ENCODE measurements around the gene UBA6. TPM values are rescaled to one million over a fixed set of nuclear protein-coding genes. Genes with fewer than 3 reads are reported as not detected.

Gene UBA6
- total and polyA plus RNA-seq, 7 donors = 3.3 to 37.9 (median 14.3) TPM

DNA sequence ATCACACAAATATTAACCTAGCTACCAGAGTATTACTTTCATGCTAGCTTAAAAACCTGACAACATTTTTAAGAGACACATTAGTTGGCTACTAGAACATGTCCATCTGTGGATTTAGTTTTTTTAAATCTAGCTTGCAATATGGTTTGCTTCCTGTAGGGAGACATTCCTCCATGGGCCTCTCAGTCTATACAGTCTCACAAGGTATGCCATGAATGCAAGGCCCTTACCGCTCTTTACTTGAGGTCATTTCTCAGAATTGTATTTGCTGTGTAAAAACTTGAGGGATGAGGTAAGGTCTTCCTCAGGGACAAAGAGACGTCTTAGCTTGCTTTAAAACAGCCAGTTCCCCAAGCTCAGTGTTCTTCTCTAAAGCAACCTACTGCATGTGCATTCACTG is 26.9 kb downstream of the UBA6 start:
- Histone ChIP-seq H3K4me3 (no peak overlapping the region), H3K4me1 (no peaks in the 10 kb centered on the region), H3K36me3 (ENCODE audit: insufficient read depth in 1 of 2, low read depth in 1 of 2) (peaks cover 7 to 95% of the 10 kb centered on the region in 2 donors), H3K27ac (no peak overlapping the region), H3K27me3 (ENCODE audit: insufficient read depth in 3 of 3, low read length in 2 of 3) (no peaks in the 10 kb centered on the region), H3K9me3 (no peaks in the 10 kb centered on the region)
- ATAC-seq (no peak), DNase-seq (no peak)
- intact Hi-C loops (cut with DNase I) = loop anchor here (5.0 to 10.0 kb wide), 2 partner anchors 42 to 49 kb away; no protein-coding TSS in a partner anchor
- TF ChIP-seq, protein P1, sequence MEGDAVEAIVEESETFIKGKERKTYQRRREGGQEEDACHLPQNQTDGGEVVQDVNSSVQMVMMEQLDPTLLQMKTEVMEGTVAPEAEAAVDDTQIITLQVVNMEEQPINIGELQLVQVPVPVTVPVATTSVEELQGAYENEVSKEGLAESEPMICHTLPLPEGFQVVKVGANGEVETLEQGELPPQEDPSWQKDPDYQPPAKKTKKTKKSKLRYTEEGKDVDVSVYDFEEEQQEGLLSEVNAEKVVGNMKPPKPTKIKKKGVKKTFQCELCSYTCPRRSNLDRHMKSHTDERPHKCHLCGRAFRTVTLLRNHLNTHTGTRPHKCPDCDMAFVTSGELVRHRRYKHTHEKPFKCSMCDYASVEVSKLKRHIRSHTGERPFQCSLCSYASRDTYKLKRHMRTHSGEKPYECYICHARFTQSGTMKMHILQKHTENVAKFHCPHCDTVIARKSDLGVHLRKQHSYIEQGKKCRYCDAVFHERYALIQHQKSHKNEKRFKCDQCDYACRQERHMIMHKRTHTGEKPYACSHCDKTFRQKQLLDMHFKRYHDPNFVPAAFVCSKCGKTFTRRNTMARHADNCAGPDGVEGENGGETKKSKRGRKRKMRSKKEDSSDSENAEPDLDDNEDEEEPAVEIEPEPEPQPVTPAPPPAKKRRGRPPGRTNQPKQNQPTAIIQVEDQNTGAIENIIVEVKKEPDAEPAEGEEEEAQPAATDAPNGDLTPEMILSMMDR (IDR thresholded peaks at IDR 0.05) = no peak
- WGBS, 3 donors = 91 to 96% (median 91%) methylated on average over 2 of the region's 2 CpGs

DNA sequence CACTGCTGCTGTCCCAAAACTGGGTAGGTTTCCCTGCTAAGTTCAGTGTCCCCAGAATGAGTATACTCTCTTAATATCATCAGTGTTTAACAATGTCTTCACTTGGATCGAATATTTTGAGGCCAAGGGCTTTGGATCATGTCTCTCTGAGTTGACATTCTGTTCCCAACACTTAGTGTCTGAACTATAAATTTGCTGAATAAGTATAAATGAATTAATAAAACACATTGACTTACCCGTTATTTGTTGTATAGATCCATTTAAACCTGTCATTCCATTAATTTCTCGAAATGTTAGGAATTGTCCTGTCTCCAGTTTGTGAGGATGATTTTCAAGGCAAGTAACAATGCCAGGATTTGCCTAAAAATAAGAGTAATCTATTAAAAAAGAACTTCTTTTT is 32.6 kb downstream of the UBA6 start:
- Histone ChIP-seq H3K27ac (no peak overlapping the region), H3K27me3 (ENCODE audit: insufficient read depth in 3 of 3, low read length in 2 of 3) (no peaks in the 10 kb centered on the region), H3K36me3 (ENCODE audit: insufficient read depth in 1 of 2, low read depth in 1 of 2) (peaks cover 9 to 99% of the 10 kb centered on the region in 2 donors), H3K4me1 (no peaks in the 10 kb centered on the region), H3K9me3 (no peaks in the 10 kb centered on the region), H3K4me3 (no peak overlapping the region)
- no peak for DNase-seq
- intact Hi-C loops (cut with DNase I) = loop anchor here in 1 of 2 donors (5.0 kb wide), 1 partner anchor 46 kb away; no protein-coding TSS in a partner anchor
- TF ChIP-seq, protein P1 (IDR thresholded peaks at IDR 0.05) = no peak
- no peak for ATAC-seq
- 89 to 92% (median 92%) methylated on average over 3 of the region's 3 CpGs for WGBS, 3 donors

GRCh38 chr4:67660418-67660817 is 40.5 kb downstream of the UBA6 start:
- intact Hi-C loops (cut with DNase I) = no loop called here
- DNase-seq (no peak), ATAC-seq (no peak)
- 97 to 100% (median 100%) methylated on average over 4 of the region's 4 CpGs for WGBS, 3 donors
- TF ChIP-seq, protein P1 (IDR thresholded peaks at IDR 0.05) = no peak
- no peaks in the 10 kb centered on the region for H3K4me1 ChIP-seq
- H3K9me3 ChIP-seq = no peaks in the 10 kb centered on the region
- peaks cover 10 to 78% of the 10 kb centered on the region in 2 donors for H3K36me3 ChIP-seq (ENCODE audit: insufficient read depth in 1 of 2, low read depth in 1 of 2)
- H3K27ac ChIP-seq = no peak overlapping the region
- no peaks in the 10 kb centered on the region for H3K27me3 ChIP-seq (ENCODE audit: insufficient read depth in 3 of 3, low read length in 2 of 3)
- no peak overlapping the region for H3K4me3 ChIP-seq

GRCh38 chr4:67659065-67659464 is 41.9 kb downstream of the UBA6 start:
- DNase-seq (no peak), ATAC-seq (no peak)
- intact Hi-C loops (cut with DNase I) = no loop called here
- H3K27me3 ChIP-seq (ENCODE audit: insufficient read depth in 3 of 3, low read length in 2 of 3) = no peaks in the 10 kb centered on the region
- TF ChIP-seq, protein P1 (IDR thresholded peaks at IDR 0.05) = no peak
- 98 to 99% (median 98%) methylated on average over 2 of the region's 2 CpGs for WGBS, 3 donors
- no peak overlapping the region for H3K4me3 ChIP-seq
- no peak overlapping the region for H3K27ac ChIP-seq
- H3K36me3 ChIP-seq (ENCODE audit: insufficient read depth in 1 of 2, low read depth in 1 of 2) = peaks cover 10 to 64% of the 10 kb centered on the region in 2 donors
- no peaks in the 10 kb centered on the region for H3K4me1 ChIP-seq
- no peaks in the 10 kb centered on the region for H3K9me3 ChIP-seq

GRCh38 chr4:67658302-67658701 is 42.7 kb downstream of the UBA6 start:
- DNase-seq (no peak), ATAC-seq (no peak)
- TF ChIP-seq, protein P1 (IDR thresholded peaks at IDR 0.05) = no peak
- no peaks in the 10 kb centered on the region for H3K4me1 ChIP-seq
- H3K27me3 ChIP-seq (ENCODE audit: insufficient read depth in 3 of 3, low read length in 2 of 3) = no peaks in the 10 kb centered on the region
- H3K36me3 ChIP-seq (ENCODE audit: insufficient read depth in 1 of 2, low read depth in 1 of 2) = peaks cover 10 to 63% of the 10 kb centered on the region in 2 donors
- no peak overlapping the region for H3K27ac ChIP-seq
- intact Hi-C loops (cut with DNase I) = no loop called here
- no peaks in the 10 kb centered on the region for H3K9me3 ChIP-seq
- WGBS, 3 donors = 66 to 95% (median 77%) methylated on average over 3 of the region's 3 CpGs
- no peak overlapping the region for H3K4me3 ChIP-seq
